ENCODE results near the gene STPG3.

- TF ChIP-seq ZNF274 (IDR thresholded peaks at IDR 0.05; ENCODE audit: low read depth, low read length): no peak
- TF ChIP-seq SUZ12 (IDR thresholded peaks at IDR 0.05; ENCODE audit: extremely low read depth, insufficient read depth, insufficient read length): no peak
- TF ChIP-seq YY1 (IDR thresholded peaks at IDR 0.05; ENCODE audit: insufficient read depth, insufficient read length): no peak
Observed at GRCh38 chr9:137243626-137244485, 7.2 kb upstream of the STPG3 start.
